ENCODE results near the gene PUSL1.

DNA sequence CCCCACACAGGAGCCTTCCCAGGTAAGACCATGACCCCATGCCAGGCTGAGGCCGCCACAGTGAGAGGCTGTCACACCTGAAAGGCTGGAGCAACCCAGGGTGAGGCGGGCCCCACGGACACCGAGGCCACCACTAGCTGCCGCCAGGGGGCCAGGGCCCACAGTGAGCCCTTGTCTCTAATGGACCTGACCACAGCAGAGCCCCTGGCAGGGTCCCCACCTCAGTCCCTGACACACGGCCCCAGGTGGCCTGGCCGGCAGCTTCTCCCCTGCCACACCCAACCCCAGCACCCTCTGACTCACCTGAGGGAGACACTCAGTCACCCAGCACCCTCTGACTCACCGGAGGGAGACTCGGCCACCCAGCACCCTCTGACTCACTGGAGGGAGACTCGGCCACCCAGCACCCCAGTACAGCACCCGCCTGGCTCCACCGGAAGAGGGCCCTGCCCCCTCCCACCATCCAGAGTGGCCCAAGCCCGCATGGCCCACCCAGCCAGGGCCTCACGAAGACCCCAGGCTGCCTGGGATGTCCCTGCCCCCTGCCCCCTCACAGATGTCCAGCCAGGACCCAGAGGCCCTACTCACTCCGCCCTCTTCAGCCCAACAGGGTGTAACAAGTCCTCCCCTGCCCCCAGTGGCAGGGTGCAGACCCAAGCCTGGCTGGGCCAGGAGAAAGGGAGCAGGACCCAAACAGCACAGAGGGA is 36.4 kb downstream of the PUSL1 start:
- TF ChIP-seq, protein P1, sequence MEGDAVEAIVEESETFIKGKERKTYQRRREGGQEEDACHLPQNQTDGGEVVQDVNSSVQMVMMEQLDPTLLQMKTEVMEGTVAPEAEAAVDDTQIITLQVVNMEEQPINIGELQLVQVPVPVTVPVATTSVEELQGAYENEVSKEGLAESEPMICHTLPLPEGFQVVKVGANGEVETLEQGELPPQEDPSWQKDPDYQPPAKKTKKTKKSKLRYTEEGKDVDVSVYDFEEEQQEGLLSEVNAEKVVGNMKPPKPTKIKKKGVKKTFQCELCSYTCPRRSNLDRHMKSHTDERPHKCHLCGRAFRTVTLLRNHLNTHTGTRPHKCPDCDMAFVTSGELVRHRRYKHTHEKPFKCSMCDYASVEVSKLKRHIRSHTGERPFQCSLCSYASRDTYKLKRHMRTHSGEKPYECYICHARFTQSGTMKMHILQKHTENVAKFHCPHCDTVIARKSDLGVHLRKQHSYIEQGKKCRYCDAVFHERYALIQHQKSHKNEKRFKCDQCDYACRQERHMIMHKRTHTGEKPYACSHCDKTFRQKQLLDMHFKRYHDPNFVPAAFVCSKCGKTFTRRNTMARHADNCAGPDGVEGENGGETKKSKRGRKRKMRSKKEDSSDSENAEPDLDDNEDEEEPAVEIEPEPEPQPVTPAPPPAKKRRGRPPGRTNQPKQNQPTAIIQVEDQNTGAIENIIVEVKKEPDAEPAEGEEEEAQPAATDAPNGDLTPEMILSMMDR (conservative IDR thresholded peaks at IDR 0.05; ENCODE audit: low read depth, low read length) = peak; percentile 76
- peak; percentile 89 for TF ChIP-seq EZH2phosphoT487 (IDR thresholded peaks at IDR 0.05; ENCODE audit: borderline replicate concordance, low read length)

All from PC-3 (cell line).